Globus pallidus (tissue), 1 donor: ENCODE data around the gene SMYD3.

Experiments
- DNase-seq: peaks from one replicate; pipeline ENCODE4 v3.0.0-alpha.2; 2015; ENCODE audit warnings: low spot score

Gene SMYD3

GRCh38 chr1:246214708-246215509, 292.2 kb downstream of the SMYD3 start:
- peak; percentile 61 for DNase-seq

GRCh38 chr1:246213947-246214346, 293.1 kb downstream of the SMYD3 start:
- DNase-seq, result no peak

GRCh38 chr1:246213502-246213901, 293.6 kb downstream of the SMYD3 start:
- DNase-seq, result no peak

- no peak for DNase-seq
These were observed 294.0 kb downstream of the SMYD3 start for GRCh38 chr1:246213036-246213435.

GRCh38 chr1:246212013-246212412, 295.1 kb downstream of the SMYD3 start:
- no peak for DNase-seq

GRCh38 chr1:246210756-246211155, 296.3 kb downstream of the SMYD3 start:
- DNase-seq, result no peak

GRCh38 chr1:246208105-246208504, 299.0 kb downstream of the SMYD3 start:
- no peak for DNase-seq

GRCh38 chr1:246203180-246203579, 303.9 kb downstream of the SMYD3 start:
- no peak for DNase-seq

- no peak for DNase-seq
These were observed 306.3 kb downstream of the SMYD3 start for GRCh38 chr1:246200738-246201137.

- DNase-seq, result no peak
These were observed 306.9 kb downstream of the SMYD3 start for GRCh38 chr1:246200225-246200624.

- DNase-seq, result no peak
These were observed 307.9 kb downstream of the SMYD3 start for GRCh38 chr1:246199086-246199645.

GRCh38 chr1:246198115-246198816, 308.8 kb downstream of the SMYD3 start:
- DNase-seq, result no peak

GRCh38 chr1:246197076-246197475, 310.0 kb downstream of the SMYD3 start:
- DNase-seq, result no peak

GRCh38 chr1:246195296-246195695, 311.8 kb downstream of the SMYD3 start:
- DNase-seq, result no peak

- no peak for DNase-seq
These were observed 313.5 kb downstream of the SMYD3 start for GRCh38 chr1:246193537-246193936.

- no peak for DNase-seq
These were observed 318.0 kb downstream of the SMYD3 start for GRCh38 chr1:246189126-246189525.

GRCh38 chr1:246187834-246188372, 319.2 kb downstream of the SMYD3 start:
- no peak for DNase-seq

GRCh38 chr1:246184503-246184902, 322.6 kb downstream of the SMYD3 start:
- no peak for DNase-seq

- DNase-seq, result no peak
These were observed 324.8 kb downstream of the SMYD3 start for GRCh38 chr1:246182149-246182851.

GRCh38 chr1:246181241-246181640, 325.8 kb downstream of the SMYD3 start:
- DNase-seq, result no peak

- DNase-seq, result no peak
These were observed 327.7 kb downstream of the SMYD3 start for GRCh38 chr1:246179401-246179800.

- no peak for DNase-seq
These were observed 328.3 kb downstream of the SMYD3 start for GRCh38 chr1:246178717-246179311.
